Epithelial cell of prostate (primary cell): ENCODE results near the gene MS4A4A.

ENCODE experiments used
- DNase-seq: peaks from one replicate; pipeline ENCODE4 v3.0.0-alpha.2; 2011; ENCODE audit warnings: low read depth, low spot score
- H3K27ac ChIP-seq: fragments of 450-650 bp; 2 replicates; pipeline ENCODE4 v1.5.1; 2017; ENCODE audit warnings: mild to moderate bottlenecking

The MS4A4A gene

GRCh38 chr11:60345489-60345888 is 65.0 kb downstream of the MS4A4A start:
- no peak for DNase-seq
- H3K27ac ChIP-seq: no peak overlapping the region

DNA sequence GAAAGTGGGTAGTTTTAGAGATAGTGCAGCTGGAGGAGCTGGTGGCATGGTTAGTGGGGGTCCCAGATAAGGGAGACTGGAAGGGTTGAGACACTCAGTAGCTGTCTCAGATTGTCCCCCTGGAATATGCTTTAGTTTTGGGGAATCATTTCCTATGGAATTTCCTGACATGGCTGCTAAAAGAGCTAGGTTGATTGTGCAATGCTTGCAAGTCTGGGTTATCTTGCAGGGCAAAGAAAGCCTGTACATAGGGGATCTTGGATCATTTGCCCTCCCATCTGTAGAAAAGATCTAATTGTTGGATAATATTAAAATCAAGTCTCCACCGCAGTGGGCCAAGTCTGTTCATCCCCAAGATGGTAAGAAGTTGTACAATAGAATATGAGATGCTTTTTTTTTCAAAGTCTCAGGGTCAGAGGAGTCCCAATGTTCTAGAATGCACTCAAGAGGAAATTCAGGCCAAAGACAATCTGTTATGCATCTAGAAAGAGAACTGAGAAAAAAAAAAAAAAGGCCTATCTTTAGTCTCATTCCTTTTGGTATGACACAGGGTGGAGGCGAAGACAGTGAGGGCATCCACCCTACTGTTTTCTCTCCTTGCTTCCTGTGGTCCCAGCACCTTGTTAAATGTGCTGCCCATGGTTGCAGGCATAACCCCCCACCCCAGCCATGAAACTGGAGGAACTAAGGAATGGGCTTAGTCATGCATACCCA is 66.8 kb downstream of the MS4A4A start:
- no peak for DNase-seq

GRCh38 chr11:60348116-60348515 is 67.7 kb downstream of the MS4A4A start:
- no peak for DNase-seq
- H3K27ac ChIP-seq: no peak overlapping the region

More for the DNA sequence above, 66.8 kb downstream of the MS4A4A start:
- no peak overlapping the region for H3K27ac ChIP-seq

GRCh38 chr11:60349990-60350389 is 69.5 kb downstream of the MS4A4A start:
- no peak overlapping the region for H3K27ac ChIP-seq
- no peak for DNase-seq

DNA sequence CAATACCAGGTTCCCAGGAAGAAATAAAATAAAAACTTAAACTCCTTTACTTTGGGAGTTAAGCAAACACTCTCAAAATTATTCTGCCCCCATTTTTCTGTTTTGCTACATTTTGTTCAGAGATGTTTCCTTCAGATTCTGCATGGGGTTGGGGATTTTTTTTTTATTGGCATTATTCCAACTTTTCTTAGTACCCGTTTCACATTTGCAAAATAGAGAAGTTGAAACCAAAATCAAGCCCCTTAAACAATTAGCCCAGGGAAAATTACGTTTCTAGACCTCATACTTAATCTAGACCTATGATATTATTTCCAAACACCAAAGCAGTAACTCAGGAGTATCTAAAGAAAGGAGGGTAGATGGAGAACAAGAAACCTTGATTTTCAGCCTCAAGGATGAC is 77.3 kb downstream of the MS4A4A start:
- DNase-seq: no peak
- H3K27ac ChIP-seq: no peak overlapping the region
